SIG-M5 treated with dmso at 0.1 percent for 504 hours (cell line): ENCODE data around the gene ASB6.
"Not testable (repeated sequence)": the region's sequence is repeated elsewhere in the genome, so short reads cannot be mapped to it uniquely, and the experiment has no call there.

Experiments
- DNase-seq: peaks from one replicate; lab custom pipeline; 2025; ENCODE audit not compliant: unreplicated experiment; lab: John Stamatoyannopoulos, UW

The ASB6 gene

GRCh38 chr9:129609486-129610212, 32.3 kb downstream of the ASB6 start:
- DNase-seq, result peak; percentile 25

GRCh38 chr9:129608561-129609481, 33.1 kb downstream of the ASB6 start:
- DNase-seq, result no peak

- no peak for DNase-seq
Observed at GRCh38 chr9:129607027-129607387, 34.9 kb downstream of the ASB6 start.

- no peak for DNase-seq
Observed at GRCh38 chr9:129606161-129607026, 35.6 kb downstream of the ASB6 start.

GRCh38 chr9:129604766-129605163, 37.2 kb downstream of the ASB6 start:
- DNase-seq, result no peak

- DNase-seq, result no peak
Observed at GRCh38 chr9:129604056-129604765, 37.7 kb downstream of the ASB6 start.

- no peak for DNase-seq
Observed at GRCh38 chr9:129602598-129603415, 39.1 kb downstream of the ASB6 start.

GRCh38 chr9:129601082-129601674, 40.8 kb downstream of the ASB6 start:
- no peak for DNase-seq

GRCh38 chr9:129598089-129598596, 43.8 kb downstream of the ASB6 start:
- no peak for DNase-seq

GRCh38 chr9:129597355-129598088, 44.4 kb downstream of the ASB6 start:
- DNase-seq, result no peak

- DNase-seq, result no peak
Observed at GRCh38 chr9:129596541-129597331, 45.2 kb downstream of the ASB6 start.

GRCh38 chr9:129595903-129596540, 45.9 kb downstream of the ASB6 start:
- DNase-seq, result peak; percentile 19

GRCh38 chr9:129595311-129595741, 46.6 kb downstream of the ASB6 start:
- DNase-seq, result no peak

GRCh38 chr9:129594632-129595031, 47.3 kb downstream of the ASB6 start:
- no peak for DNase-seq

GRCh38 chr9:129592790-129593189, 49.2 kb downstream of the ASB6 start:
- not testable (repeated sequence) for DNase-seq

GRCh38 chr9:129591916-129592315, 50.0 kb downstream of the ASB6 start:
- no peak for DNase-seq

GRCh38 chr9:129590466-129590865, 51.5 kb downstream of the ASB6 start:
- DNase-seq, result no peak
